OCI-LY3 (cell line): Measurements from ENCODE around the gene KIAA1671.

ENCODE experiments used
- CTCF ChIP-seq: fragments of 200-600, 300-600 bp; sonication (generic); IDR thresholded peaks from 2 replicates; pipeline ENCODE4 v1.5.1; 2014; ENCODE audit warnings: antibody characterized with exemption, low read length, low read depth
- EZH2phosphoT487 ChIP-seq: fragments of 200-600 bp; shearing (Covaris generic); IDR thresholded peaks from 2 replicates; pipeline ENCODE4 v1.6.1; 2018; ENCODE audit warnings: antibody characterized with exemption, mixed run types, low read depth

- TF ChIP-seq CTCF (no peak), EZH2phosphoT487 (no peak)
Observed at GRCh38 chr22:25219948-25220442, 267.5 kb downstream of the KIAA1671 start.
